Caco-2 (cell line): ENCODE data around the gene FADS3. TPM values are rescaled to one million over a fixed set of nuclear protein-coding genes. Genes with fewer than 3 reads are reported as not detected.

Source experiments
- BruUV-seq: library from RNA; stranded (reverse); fragments of 400-500 nt; replicated peaks from 2 replicates; lab custom pipeline; 2021; lab: Mats Ljungman, UMichigan
- CTCF ChIA-PET: fragments of 300-600 bp; sonication (Branson Sonifier 250); formaldehyde crosslinking; loops from one replicate; lab custom pipeline; 2022; ENCODE audit warnings: antibody characterized with exemption; lab: Charles Lee
- POLR2A ChIA-PET: fragments of 300-600 bp; sonication (Branson Sonifier 250); formaldehyde crosslinking; loops from one replicate; lab custom pipeline; 2022; ENCODE audit warnings: antibody characterized with exemption; lab: Charles Lee
- DNase-seq, 2 experiments: peaks; one replicate each; pipeline versions ENCODE4 v3.0.0 to v3.0.0-alpha.2; 2020 to 2022
- H3K27me3 ChIP-seq: replicated peaks from 2 replicates; pipeline ENCODE4 v1.6.0; 2011; ENCODE audit warnings: low read length; ENCODE audit not compliant: control insufficient read depth, insufficient read depth
- H3K36me3 ChIP-seq: 2 replicates; pipeline ENCODE4 v1.5.1; 2011; ENCODE audit warnings: low read length; ENCODE audit not compliant: control insufficient read depth, insufficient read depth
- H3K4me1 ChIP-seq: fragments of 250-450 bp; sonication (Bioruptor Pico); 2 replicates; pipeline ENCODE4 v1.5.1; 2020; ENCODE audit warnings: mild to moderate bottlenecking
- H3K4me3 ChIP-seq: 2 replicates; pipeline ENCODE4 v1.5.1; 2011; ENCODE audit warnings: low read depth, mild to moderate bottlenecking, control low read depth, low read length
- H3K9me3 ChIP-seq: fragments of 250-450 bp; sonication (Bioruptor Pico); 2 replicates; pipeline ENCODE4 v1.5.1; 2020; ENCODE audit warnings: mild to moderate bottlenecking, moderate library complexity
- H3K27ac Mint-ChIP-seq: one replicate; pipeline ENCODE4 v1.8.0; 2022; ENCODE audit warnings: mixed read lengths; ENCODE audit not compliant: unreplicated experiment
- H3K27me3 Mint-ChIP-seq: one replicate; pipeline ENCODE4 v1.8.0; 2022; ENCODE audit warnings: mixed read lengths; ENCODE audit not compliant: insufficient read depth, unreplicated experiment
- H3K36me3 Mint-ChIP-seq: one replicate; pipeline ENCODE4 v1.8.0; 2022; ENCODE audit warnings: mild to moderate bottlenecking, mixed read lengths; ENCODE audit not compliant: insufficient read depth, unreplicated experiment
- H3K4me1 Mint-ChIP-seq: one replicate; pipeline ENCODE4 v1.8.0; 2022; ENCODE audit warnings: low read depth, mixed read lengths; ENCODE audit not compliant: unreplicated experiment
- H3K4me3 Mint-ChIP-seq: one replicate; pipeline ENCODE4 v1.8.0; 2022; ENCODE audit warnings: mild to moderate bottlenecking, moderate library complexity, mixed read lengths; ENCODE audit not compliant: unreplicated experiment
- H3K9me3 Mint-ChIP-seq: one replicate; pipeline ENCODE4 v1.8.0; 2022; ENCODE audit warnings: mixed read lengths; ENCODE audit not compliant: unreplicated experiment
- CTCF ChIP-seq, 2 experiments: fragments of 200-600 bp in 1 of 2; IDR thresholded peaks; 1 replicate in 1 of 2; 2 replicates in 1 of 2; pipeline versions ENCODE4 v1.5.1 to v1.8.0; 2011 to 2022; ENCODE audit warnings: antibody characterized with exemption in 1 of 2, control low read depth in 1 of 2, inconsistent platforms in 1 of 2, low read depth in 1 of 2, low read length in 1 of 2, mild to moderate bottlenecking in 1 of 2, moderate library complexity in 1 of 2; ENCODE audit not compliant: insufficient read depth in 1 of 2, severe bottlenecking in 1 of 2, unreplicated experiment in 1 of 2
- intact Hi-C: fragments of 100-400 bp; cut with micrococcal nuclease; formaldehyde crosslinking; loops from one replicate; pipeline ENCODE4 v1.10.0; 2022; ENCODE audit not compliant: unreplicated experiment
- total RNA-seq: library from RNA; stranded (reverse); gene quantifications from 2 replicates; pipeline ENCODE4 v1.2.3, GENCODE V29; 2022

FADS3 gene
- total RNA-seq, 1 experiment from 2014 or later, result 32.7 TPM

DNA sequence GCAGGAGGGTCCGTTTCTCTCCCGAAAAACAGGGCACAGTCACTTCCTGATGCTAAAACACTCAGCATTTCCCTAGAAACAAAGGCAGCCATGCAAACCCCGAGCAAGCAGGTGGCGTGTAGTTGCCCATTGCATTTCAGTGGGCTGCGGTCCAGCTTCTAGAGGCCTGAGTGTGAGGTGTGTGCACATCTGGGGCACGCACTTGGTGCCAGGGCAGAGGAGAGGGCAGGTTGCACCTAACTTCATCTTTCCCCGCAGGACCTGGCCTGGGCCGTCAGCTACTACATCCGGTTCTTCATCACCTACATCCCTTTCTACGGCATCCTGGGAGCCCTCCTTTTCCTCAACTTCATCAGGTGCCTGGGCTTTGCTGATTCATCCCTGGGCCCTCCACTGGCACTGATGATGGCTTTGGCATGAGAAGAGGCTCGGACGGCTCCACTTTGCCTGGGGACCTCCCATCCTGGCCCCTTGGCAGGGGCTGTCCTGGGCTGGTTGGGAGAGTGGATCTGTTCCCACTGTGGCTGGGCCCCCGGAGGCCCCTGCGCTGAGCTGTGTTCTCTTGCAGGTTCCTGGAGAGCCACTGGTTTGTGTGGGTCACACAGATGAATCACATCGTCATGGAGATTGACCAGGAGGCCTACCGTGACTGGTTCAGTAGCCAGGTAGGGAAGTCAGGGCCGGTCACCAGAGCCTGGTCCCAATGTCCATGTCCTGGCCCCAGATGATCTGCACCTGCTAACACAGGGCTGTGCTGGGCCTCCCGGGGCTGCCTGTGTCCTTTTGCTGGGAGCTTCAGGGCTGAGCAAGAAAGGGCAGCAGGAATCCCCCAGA, 28.4 kb downstream of the FADS3 start:
- CTCF ChIA-PET, result no interaction called here
- TF ChIP-seq CTCF (IDR thresholded peaks at IDR 0.05; ENCODE audit: insufficient read depth in 1 of 2, low read depth in 1 of 2, low read length in 1 of 2, severe bottlenecking in 1 of 2, unreplicated experiment in 1 of 2), result no peak
- Histone ChIP-seq H3K36me3 (no peaks in the 10 kb centered on the region), H3K4me3 (no peak overlapping the region), H3K27me3 (no peaks in the 10 kb centered on the region), H3K4me1 (peaks cover 7% of the 10 kb centered on the region; the same call in 1 of the 2 replicates), H3K9me3 (no peaks in the 10 kb centered on the region)
- H3K27ac Mint-ChIP-seq, result no peak overlapping the region
- POLR2A ChIA-PET, result no interaction called here
- no peaks in the 10 kb centered on the region for H3K27me3 Mint-ChIP-seq
- BruUV-seq, result no TSS peak
- DNase-seq, result no peak
- peaks cover 6% of the 10 kb centered on the region for H3K36me3 Mint-ChIP-seq
- H3K4me3 Mint-ChIP-seq, result no peak overlapping the region
- H3K9me3 Mint-ChIP-seq, result no peaks in the 10 kb centered on the region
- intact Hi-C loops, result no loop called here
- H3K4me1 Mint-ChIP-seq, result no peaks in the 10 kb centered on the region

DNA sequence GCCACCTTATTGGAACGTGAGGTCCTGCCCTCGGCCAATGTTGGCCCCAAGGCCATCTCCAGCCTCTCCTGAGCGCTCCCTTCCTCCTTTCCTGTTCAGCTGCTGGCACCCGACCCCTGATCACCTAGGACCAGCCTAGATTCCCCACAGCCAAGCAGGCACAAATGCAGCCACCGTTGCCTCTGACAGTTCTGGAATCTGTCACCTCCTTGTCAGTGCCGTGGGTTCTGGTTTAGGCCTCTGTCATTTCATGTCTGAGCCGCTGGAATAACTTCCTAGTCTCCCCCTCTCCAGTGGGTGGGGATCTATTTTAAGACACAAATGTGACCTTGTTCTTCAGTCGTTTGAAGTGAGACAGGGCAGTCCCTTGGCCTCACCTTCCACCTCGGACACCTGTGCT, 29.7 kb downstream of the FADS3 start:
- Mint-ChIP-seq H3K9me3 (no peaks in the 10 kb centered on the region), H3K36me3 (peaks cover 6% of the 10 kb centered on the region), H3K27me3 (no peaks in the 10 kb centered on the region), H3K4me3 (no peak overlapping the region), H3K4me1 (no peaks in the 10 kb centered on the region), H3K27ac (no peak overlapping the region)
- Histone ChIP-seq H3K36me3 (no peaks in the 10 kb centered on the region), H3K4me3 (no peak overlapping the region), H3K9me3 (no peaks in the 10 kb centered on the region), H3K27me3 (no peaks in the 10 kb centered on the region), H3K4me1 (peaks cover 5% of the 10 kb centered on the region; the same call in 1 of the 2 replicates)
- CTCF ChIA-PET, result no interaction called here
- intact Hi-C loops, result no loop called here
- no TSS peak for BruUV-seq
- POLR2A ChIA-PET, result no interaction called here
- no peak for DNase-seq
- no peak for TF ChIP-seq CTCF (IDR thresholded peaks at IDR 0.05; ENCODE audit: insufficient read depth in 1 of 2, low read depth in 1 of 2, low read length in 1 of 2, severe bottlenecking in 1 of 2, unreplicated experiment in 1 of 2)

- POLR2A ChIA-PET, result no interaction called here
- Mint-ChIP-seq H3K27ac (no peak overlapping the region), H3K9me3 (no peaks in the 10 kb centered on the region), H3K4me1 (no peaks in the 10 kb centered on the region), H3K27me3 (no peaks in the 10 kb centered on the region), H3K4me3 (no peak overlapping the region), H3K36me3 (peaks cover 6% of the 10 kb centered on the region)
- Histone ChIP-seq H3K4me1 (no peaks in the 10 kb centered on the region), H3K27me3 (no peaks in the 10 kb centered on the region), H3K9me3 (no peaks in the 10 kb centered on the region), H3K36me3 (no peaks in the 10 kb centered on the region), H3K4me3 (no peak overlapping the region)
- intact Hi-C loops, result no loop called here
- no peak for TF ChIP-seq CTCF (IDR thresholded peaks at IDR 0.05; ENCODE audit: insufficient read depth in 1 of 2, low read depth in 1 of 2, low read length in 1 of 2, severe bottlenecking in 1 of 2, unreplicated experiment in 1 of 2)
- CTCF ChIA-PET, result interaction anchor here (1.0 kb wide), 1 partner anchor 63 kb away, joined by 3 read pairs; no protein-coding TSS in a partner anchor
- peak in 1 of 2 experiments; percentile 35 for DNase-seq
- no TSS peak for BruUV-seq
Observed at GRCh38 chr11:61860054-61860903, 31.1 kb downstream of the FADS3 start.
